Testis (tissue), 2 donors: ENCODE results near the gene RHBDL2.

ENCODE experiments used
- POLR2A ChIP-seq: fragments of 450-650 bp; IDR thresholded peaks from one replicate; pipeline ENCODE4 v1.6.1; 2017; ENCODE audit warnings: antibody characterized with exemption, mild to moderate bottlenecking, moderate library complexity
- TF ChIP-seq, protein P1 (sequence below), 3 experiments: fragments of 450-650 bp in 2 of 3; fragments of 200-600 bp in 1 of 3; sonication (generic) in 1 of 3; IDR thresholded peaks; one replicate each; pipeline ENCODE4 v1.5.1; 2016 to 2019; ENCODE audit warnings: antibody characterized with exemption in 3 of 3, mild to moderate bottlenecking in 2 of 3, moderate library complexity in 1 of 3

- TF ChIP-seq, protein P1, sequence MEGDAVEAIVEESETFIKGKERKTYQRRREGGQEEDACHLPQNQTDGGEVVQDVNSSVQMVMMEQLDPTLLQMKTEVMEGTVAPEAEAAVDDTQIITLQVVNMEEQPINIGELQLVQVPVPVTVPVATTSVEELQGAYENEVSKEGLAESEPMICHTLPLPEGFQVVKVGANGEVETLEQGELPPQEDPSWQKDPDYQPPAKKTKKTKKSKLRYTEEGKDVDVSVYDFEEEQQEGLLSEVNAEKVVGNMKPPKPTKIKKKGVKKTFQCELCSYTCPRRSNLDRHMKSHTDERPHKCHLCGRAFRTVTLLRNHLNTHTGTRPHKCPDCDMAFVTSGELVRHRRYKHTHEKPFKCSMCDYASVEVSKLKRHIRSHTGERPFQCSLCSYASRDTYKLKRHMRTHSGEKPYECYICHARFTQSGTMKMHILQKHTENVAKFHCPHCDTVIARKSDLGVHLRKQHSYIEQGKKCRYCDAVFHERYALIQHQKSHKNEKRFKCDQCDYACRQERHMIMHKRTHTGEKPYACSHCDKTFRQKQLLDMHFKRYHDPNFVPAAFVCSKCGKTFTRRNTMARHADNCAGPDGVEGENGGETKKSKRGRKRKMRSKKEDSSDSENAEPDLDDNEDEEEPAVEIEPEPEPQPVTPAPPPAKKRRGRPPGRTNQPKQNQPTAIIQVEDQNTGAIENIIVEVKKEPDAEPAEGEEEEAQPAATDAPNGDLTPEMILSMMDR (IDR thresholded peaks at IDR 0.05): no peak
- TF ChIP-seq POLR2A: no peak
Measured at GRCh38 chr1:38889589-38889988, 52.0 kb downstream of the RHBDL2 start.
